ENCODE data around the gene ABTB2. TPM values are rescaled to one million over a fixed set of nuclear protein-coding genes. Genes with fewer than 3 reads are reported as not detected.
A peak's percentile ranks its signal among the peaks of the same experiment; 100 is the strongest.

ABTB2 gene
- total RNA-seq, 6 donors from 2014 or later, result 1.4 to 6.8 (median 4.7) TPM

- Histone ChIP-seq H3K27ac (no peak overlapping the region), H3K36me3 (no peaks in the 10 kb centered on the region), H3K4me3 (no peak overlapping the region), H3K9me3 (no peaks in the 10 kb centered on the region), H3K27me3 (no peaks in the 10 kb centered on the region), H3K4me1 (peaks cover 0 to 15% (median 1%) of the 10 kb centered on the region in 4 donors)
- ATAC-seq (ENCODE audit: low FRiP score in 2 of 2) (peak; percentile 28 to 75), DNase-seq (peak in 1 of 2 donors; percentile 88)
- no peak for TF ChIP-seq EP300 (IDR thresholded peaks at IDR 0.05)
- TF ChIP-seq POLR2A (IDR thresholded peaks at IDR 0.05), result no peak
- peak in 1 of 2 donors; percentile 20 for TF ChIP-seq POLR2AphosphoS5 (IDR thresholded peaks at IDR 0.05)
- WGBS, 2 donors, result 86 to 100% methylated on average over 1 to 7 of the region's 7 CpGs
Observed at GRCh38 chr11:34263441-34264091, 94.2 kb downstream of the ABTB2 start.

- no peak for TF ChIP-seq POLR2A (IDR thresholded peaks at IDR 0.05)
- no peak for TF ChIP-seq CTCF (IDR thresholded peaks at IDR 0.05)
- TF ChIP-seq POLR2AphosphoS5 (IDR thresholded peaks at IDR 0.05), result no peak
- TF ChIP-seq EP300 (IDR thresholded peaks at IDR 0.05), result no peak
- H3K36me3 ChIP-seq, result no peaks in the 10 kb centered on the region
- H3K9me3 ChIP-seq, result no peaks in the 10 kb centered on the region
- whole genome bisulfite sequencing, 2 donors, result 71 to 83% methylated on average over 8 of the region's 8 CpGs
- no peaks in the 10 kb centered on the region for H3K27me3 ChIP-seq
- ATAC-seq (ENCODE audit: low FRiP score in 2 of 2) (no peak), DNase-seq (no peak)
- peaks cover 0 to 15% (median 1%) of the 10 kb centered on the region in 4 donors for H3K4me1 ChIP-seq
- no peak overlapping the region for H3K27ac ChIP-seq
- H3K4me3 ChIP-seq, result no peak overlapping the region
Observed at GRCh38 chr11:34262531-34263081, 95.2 kb downstream of the ABTB2 start.

GRCh38 chr11:34261820-34262219 is 96.0 kb downstream of the ABTB2 start:
- no peak for TF ChIP-seq POLR2A (IDR thresholded peaks at IDR 0.05)
- TF ChIP-seq POLR2AphosphoS5 (IDR thresholded peaks at IDR 0.05), result no peak
- no peak for TF ChIP-seq EP300 (IDR thresholded peaks at IDR 0.05)
- no peak overlapping the region for H3K27ac ChIP-seq
- no peak for DNase-seq

GRCh38 chr11:34261095-34261494 is 96.7 kb downstream of the ABTB2 start:
- Histone ChIP-seq H3K4me3 (no peak overlapping the region), H3K27ac (no peak overlapping the region), H3K4me1 (peaks cover 0 to 11% (median 1%) of the 10 kb centered on the region in 4 donors), H3K27me3 (no peaks in the 10 kb centered on the region), H3K36me3 (no peaks in the 10 kb centered on the region), H3K9me3 (no peaks in the 10 kb centered on the region)
- TF ChIP-seq POLR2AphosphoS5 (IDR thresholded peaks at IDR 0.05) (no peak), POLR2A (IDR thresholded peaks at IDR 0.05) (no peak), EP300 (IDR thresholded peaks at IDR 0.05) (no peak), CTCF (IDR thresholded peaks at IDR 0.05) (no peak)
- ATAC-seq (ENCODE audit: low FRiP score in 2 of 2) (no peak), DNase-seq (no peak)
- whole genome bisulfite sequencing, 2 donors, result 83 to 96% methylated on average over 2 of the region's 2 CpGs

More at GRCh38 chr11:34261820-34262219, 96.0 kb downstream of the ABTB2 start:
- Histone ChIP-seq H3K9me3 (no peaks in the 10 kb centered on the region), H3K36me3 (no peaks in the 10 kb centered on the region), H3K4me3 (no peak overlapping the region), H3K27me3 (no peaks in the 10 kb centered on the region), H3K4me1 (peaks cover 0 to 15% (median 1%) of the 10 kb centered on the region in 4 donors)
- ATAC-seq (ENCODE audit: low FRiP score in 2 of 2), result no peak
- 88 to 93% methylated on average over 1 of the region's 1 CpG for WGBS, 2 donors

- no peak overlapping the region for H3K27ac ChIP-seq
- no peak overlapping the region for H3K4me3 ChIP-seq
- ATAC-seq (ENCODE audit: low FRiP score in 2 of 2) (no peak), DNase-seq (no peak)
- peaks cover 0 to 8% (median 1%) of the 10 kb centered on the region in 4 donors for H3K4me1 ChIP-seq
- H3K36me3 ChIP-seq, result no peaks in the 10 kb centered on the region
- no peak for TF ChIP-seq EP300 (IDR thresholded peaks at IDR 0.05)
- TF ChIP-seq CTCF (IDR thresholded peaks at IDR 0.05), result no peak
- TF ChIP-seq POLR2AphosphoS5 (IDR thresholded peaks at IDR 0.05), result no peak
- TF ChIP-seq POLR2A (IDR thresholded peaks at IDR 0.05), result no peak
- H3K9me3 ChIP-seq, result no peaks in the 10 kb centered on the region
- no peaks in the 10 kb centered on the region for H3K27me3 ChIP-seq
- WGBS, 2 donors, result 89 to 93% methylated on average over 10 of the region's 10 CpGs
Observed at GRCh38 chr11:34260072-34260575, 97.7 kb downstream of the ABTB2 start.

All from upper lobe of left lung (tissue), 6 donors.